Endothelial cell of umbilical vein (primary cell): Measurements from ENCODE around the gene TSSC4. TPM values are rescaled to one million over a fixed set of nuclear protein-coding genes. Genes with fewer than 3 reads are reported as not detected.

Source experiments
- BruUV-seq: library from RNA; stranded (reverse); fragments of 400-500 nt; replicated peaks from 2 replicates; lab custom pipeline; 2021; lab: Mats Ljungman, UMichigan
- CTCF ChIA-PET: fragments of 300-600, 350-600 bp; sonication (Branson Sonifier 250); formaldehyde crosslinking; loops from one replicate; lab custom pipeline; 2021; ENCODE audit warnings: antibody characterized with exemption, inconsistent platforms; lab: Charles Lee
- POLR2A ChIA-PET: fragments of 300-600, 350-600 bp; sonication (Branson Sonifier 250); formaldehyde crosslinking; loops from one replicate; lab custom pipeline; 2021; ENCODE audit warnings: antibody characterized with exemption, inconsistent platforms; lab: Charles Lee
- DNase-seq: peaks from one replicate; pipeline ENCODE4 v3.0.0-alpha.2; 2011; ENCODE audit warnings: low read depth, low spot score
- FAIRE-seq: peaks from 2 replicates; lab custom pipeline; 2011; peaks lifted over from hg19 to GRCh38; lab: Jason Lieb, UNC
- H2AFZ ChIP-seq: 2 replicates; pipeline ENCODE4 v1.6.0; 2012; ENCODE audit warnings: low read depth, low read length, control low read depth, inconsistent platforms
- H3K27ac ChIP-seq: 2 replicates; pipeline ENCODE4 v1.5.1; 2011; ENCODE audit warnings: low read depth, mild to moderate bottlenecking, control low read depth, low read length, moderate library complexity; ENCODE audit not compliant: insufficient read depth
- H3K27me3 ChIP-seq, 2 experiments: 2 replicates each; pipeline versions ENCODE4 v1.6.0 to v1.6.1; 2011; ENCODE audit warnings: low read length in 2 of 2, mixed read lengths in 1 of 2; ENCODE audit not compliant: control insufficient read depth in 2 of 2, insufficient read depth in 2 of 2
- H3K36me3 ChIP-seq, 2 experiments: 2 replicates in 1 of 2; 3 replicates in 1 of 2; pipeline ENCODE4 v1.5.1; 2011; ENCODE audit warnings: low read length in 2 of 2, mild to moderate bottlenecking in 1 of 2, moderate library complexity in 1 of 2; ENCODE audit not compliant: control insufficient read depth in 2 of 2, insufficient read depth in 2 of 2; ENCODE audit errors: extremely low read depth in 1 of 2
- H3K4me1 ChIP-seq: 3 replicates; pipeline ENCODE4 v1.5.1; 2011; ENCODE audit warnings: mild to moderate bottlenecking, low read length; ENCODE audit not compliant: control insufficient read depth, insufficient read depth; ENCODE audit errors: extremely low read depth
- H3K4me2 ChIP-seq: 2 replicates; pipeline ENCODE4 v1.6.1; 2011; ENCODE audit warnings: low read length, control low read depth, mixed read lengths; ENCODE audit not compliant: insufficient read depth
- H3K4me3 ChIP-seq, 3 experiments: fragments of 200-600 bp in 1 of 3; sonication (generic), shearing (Covaris generic) in 1 of 3; replicated peaks in 1 of 3; 2 replicates each; pipeline ENCODE4 v1.5.1; 2011 to 2016; ENCODE audit warnings: control low read depth in 3 of 3, low read length in 3 of 3, mild to moderate bottlenecking in 2 of 3, inconsistent platforms in 1 of 3, low read depth in 1 of 3, moderate library complexity in 1 of 3; ENCODE audit not compliant: insufficient read depth in 1 of 3
- H3K79me2 ChIP-seq: 2 replicates; pipeline ENCODE4 v1.6.0; 2012; ENCODE audit warnings: low read length, inconsistent platforms; ENCODE audit not compliant: control insufficient read depth, insufficient read depth
- H3K9ac ChIP-seq: replicated peaks from 2 replicates; pipeline ENCODE3; 2011; ENCODE audit warnings: low read length, control low read depth; ENCODE audit not compliant: insufficient read depth; ENCODE audit errors: extremely low read depth
- H3K9me1 ChIP-seq: replicated peaks from 3 replicates; pipeline ENCODE4 v1.6.0; 2011; ENCODE audit warnings: mild to moderate bottlenecking, low read length; ENCODE audit not compliant: control insufficient read depth, insufficient read depth; ENCODE audit errors: extremely low read depth
- H3K9me3 ChIP-seq: replicated peaks from 2 replicates; pipeline ENCODE4 v1.5.1; 2012; ENCODE audit warnings: low read length, inconsistent platforms; ENCODE audit not compliant: control insufficient read depth, insufficient read depth
- H4K20me1 ChIP-seq: replicated peaks from 2 replicates; pipeline ENCODE3; 2011; ENCODE audit warnings: mild to moderate bottlenecking, low read length; ENCODE audit not compliant: control insufficient read depth, insufficient read depth; ENCODE audit errors: extremely low read depth
- CTCF ChIP-seq, 2 donors: IDR thresholded peaks; 1 replicate in 1 of 2; 2 replicates in 1 of 2; pipeline ENCODE4 v1.5.1; 2011; ENCODE audit warnings: low read length in 2 of 2, mild to moderate bottlenecking in 2 of 2, moderate library complexity in 2 of 2, control low read depth in 1 of 2, inconsistent platforms in 1 of 2, low read depth in 1 of 2; ENCODE audit not compliant: insufficient read depth in 1 of 2; ENCODE audit errors: extremely low read depth in 1 of 2
- EZH2 ChIP-seq: IDR thresholded peaks from 2 replicates; pipeline ENCODE4 v1.6.1; 2012; ENCODE audit warnings: borderline replicate concordance, low read depth, mild to moderate bottlenecking, moderate library complexity, low read length, inconsistent platforms; ENCODE audit not compliant: severe bottlenecking
- FOS ChIP-seq: IDR thresholded peaks from 2 replicates; pipeline ENCODE4 v1.6.1; 2011; ENCODE audit warnings: mild to moderate bottlenecking, low read length, moderate library complexity, borderline replicate concordance; ENCODE audit not compliant: insufficient read depth
- GATA2 ChIP-seq: IDR thresholded peaks from 2 replicates; pipeline ENCODE4 v1.7.0; 2011; ENCODE audit warnings: low read depth, mild to moderate bottlenecking, moderate library complexity, mixed read lengths, low read length; ENCODE audit not compliant: insufficient read length, insufficient read depth
- JUN ChIP-seq: IDR thresholded peaks from 2 replicates; pipeline ENCODE4 v1.6.1; 2011; ENCODE audit warnings: borderline replicate concordance, low read depth; ENCODE audit not compliant: insufficient read length, insufficient read depth
- MAX ChIP-seq: IDR thresholded peaks from 2 replicates; pipeline ENCODE4 v1.6.1; 2011; ENCODE audit not compliant: insufficient read depth, insufficient read length
- MYC ChIP-seq: IDR thresholded peaks from one replicate; pipeline ENCODE4 v1.6.1; 2011; ENCODE audit warnings: mild to moderate bottlenecking, low read depth, low read length
- POLR2A ChIP-seq: IDR thresholded peaks from 2 replicates; pipeline ENCODE4 v1.6.1; 2012; ENCODE audit warnings: low read depth, mild to moderate bottlenecking, control low read depth, low read length
- POLR2AphosphoS5 ChIP-seq: IDR thresholded peaks from 2 replicates; pipeline ENCODE4 v1.6.1; 2012; ENCODE audit warnings: low read depth, mild to moderate bottlenecking, control low read depth, low read length, moderate library complexity; ENCODE audit not compliant: insufficient read depth
- dilution Hi-C: fragments of 300-500 bp; cut with MboI; formaldehyde crosslinking; loops from one replicate; pipeline ENCODE4 v1.15.0; 2019; ENCODE audit warnings: low sequenced_read_pairs; ENCODE audit not compliant: extremely low pct_ligation_motif_present
- intact Hi-C: fragments of 100-400 bp; cut with micrococcal nuclease; formaldehyde crosslinking; loops from one replicate; pipeline ENCODE4 v1.10.0; 2022
- polyA plus RNA-seq, 4 experiments: library from polyadenylated mRNA; depleted of rRNA in 3 of 4; stranded (reverse) in 3 of 4; unstranded in 1 of 4; fragments of >200 nt; gene quantifications; 2 replicates each; pipeline versions ENCODE4 v1.2.1 to v1.2.3, GENCODE V29; 2011 to 2012; ENCODE audit warnings: missing spikeins in 1 of 4
- total RNA-seq: library from RNA; stranded (reverse); gene quantifications from 2 replicates; pipeline ENCODE4 v1.2.3, GENCODE V29; 2021

Gene TSSC4
- total and polyA plus RNA-seq, 2 donors (not counting 3 experiments of a cell fraction or from before 2014, with no cell fraction given) = 42.7 to 59.6 TPM

DNA sequence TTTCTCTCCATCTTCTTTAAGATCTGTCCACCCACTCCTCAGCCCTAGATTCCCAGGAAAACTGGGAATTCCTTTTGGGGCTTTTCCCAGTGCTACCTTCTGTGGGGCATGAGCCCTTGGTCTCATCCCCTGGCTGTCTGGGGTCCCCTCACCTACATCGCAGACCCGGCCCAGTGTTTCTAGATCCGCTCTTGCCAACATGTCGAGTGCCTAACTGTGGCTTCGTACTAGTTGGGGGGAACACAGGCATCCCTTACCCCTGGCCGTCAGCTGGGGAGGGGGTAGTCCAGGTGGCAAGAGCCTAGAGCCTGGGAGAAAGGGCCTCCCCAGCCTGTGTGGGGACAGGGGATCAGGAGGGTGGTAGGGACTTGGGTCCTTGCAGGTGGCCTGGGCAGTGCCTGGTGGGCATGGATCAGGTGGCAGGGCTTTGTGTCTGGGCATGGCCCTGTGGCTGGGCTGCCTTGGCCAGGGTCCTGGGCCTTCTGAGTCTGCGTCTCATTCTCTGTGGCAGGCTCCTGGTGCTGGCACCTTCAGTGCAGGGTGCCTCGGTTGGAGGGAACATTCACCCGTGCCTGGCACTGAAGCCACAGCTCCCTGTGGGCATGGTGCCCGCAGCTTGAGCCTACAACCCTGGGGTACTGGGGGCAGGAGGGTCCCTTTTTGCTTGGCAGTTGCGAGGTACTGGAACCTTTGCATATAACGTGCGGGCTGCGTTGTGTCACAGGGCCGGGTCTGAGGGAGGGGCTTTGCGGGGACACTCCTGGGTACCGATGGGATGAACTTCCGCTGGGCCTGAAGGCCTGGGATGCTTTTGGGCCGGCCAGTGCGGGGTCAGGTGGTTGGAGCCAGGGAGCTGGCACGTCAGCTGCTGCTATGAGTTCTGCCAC lies 48.4 kb downstream of the TSSC4 start:
- intact Hi-C loops (no loop called here), dilution Hi-C loops (no loop called here)
- CTCF ChIA-PET = interaction anchor here (1.2 kb wide), 1 partner anchor 82 kb away, joined by 4 read pairs; no protein-coding TSS in a partner anchor
- no peak for TF ChIP-seq POLR2A
- TF ChIP-seq MAX = no peak
- TF ChIP-seq CTCF (IDR thresholded peaks at IDR 0.05; ENCODE audit: extremely low read depth in 1 of 2, insufficient read depth in 1 of 2, low read depth in 1 of 2, low read length in 2 of 2) = no peak
- TF ChIP-seq MYC = no peak
- TF ChIP-seq FOS = no peak
- TF ChIP-seq POLR2AphosphoS5 = no peak
- no peak for TF ChIP-seq EZH2
- no peak for TF ChIP-seq GATA2
- no peak for TF ChIP-seq JUN
- no peak for FAIRE-seq
- H3K9me1 ChIP-seq = no peaks in the 10 kb centered on the region
- H3K36me3 ChIP-seq = no peaks in the 10 kb centered on the region
- no peaks in the 10 kb centered on the region for H4K20me1 ChIP-seq
- H3K9ac ChIP-seq = no peak overlapping the region
- no peaks in the 10 kb centered on the region for H3K79me2 ChIP-seq
- POLR2A ChIA-PET = no interaction called here
- BruUV-seq = no TSS peak
- no peak overlapping the region for H3K27ac ChIP-seq
- peaks cover 7% of the 10 kb centered on the region in 2 experiments for H3K27me3 ChIP-seq
- H2AFZ ChIP-seq = no peak overlapping the region
- H3K4me1 ChIP-seq = no peaks in the 10 kb centered on the region
- H3K4me3 ChIP-seq = no peak overlapping the region
- no peaks in the 10 kb centered on the region for H3K9me3 ChIP-seq
- H3K4me2 ChIP-seq = no peak overlapping the region
- no peak for DNase-seq
